GM21825 (cell line): ENCODE measurements around the gene RTL5.
"Not testable (repeated sequence)": the region's sequence is repeated elsewhere in the genome, so short reads cannot be mapped to it uniquely, and the experiment has no call there.

Experiments used
- ATAC-seq: cut with Tn5 transposase; IDR thresholded peaks from one replicate; pipeline ENCODE4 v1.9.1; 2021; ENCODE audit warnings: mild to moderate bottlenecking, moderate library complexity; ENCODE audit not compliant: unreplicated experiment

The RTL5 gene

GRCh38 chrX:72131317-72132294 is at the start of gene RTL5:
Gene RTL5, minus strand, starts transcription at chrX:72131915.
- ATAC-seq = no peak

- no peak for ATAC-seq
These were observed 48.8 kb upstream of the RTL5 start for GRCh38 chrX:72180539-72180938.

GRCh38 chrX:72176981-72177380 is 45.3 kb upstream of the RTL5 start:
- ATAC-seq = no peak

GRCh38 chrX:72176289-72176688 is 44.6 kb upstream of the RTL5 start:
- ATAC-seq = not testable (repeated sequence)

GRCh38 chrX:72169008-72169728 is 37.5 kb upstream of the RTL5 start:
- no peak for ATAC-seq

GRCh38 chrX:72165551-72165950 is 33.8 kb upstream of the RTL5 start:
- no peak for ATAC-seq

- no peak for ATAC-seq
These were observed 28.1 kb upstream of the RTL5 start for GRCh38 chrX:72159769-72160168.

- no peak for ATAC-seq
These were observed 27.1 kb upstream of the RTL5 start for GRCh38 chrX:72158773-72159172.

GRCh38 chrX:72146527-72146926 is 14.8 kb upstream of the RTL5 start:
- ATAC-seq = no peak

- no peak for ATAC-seq
These were observed 13.5 kb upstream of the RTL5 start for GRCh38 chrX:72145181-72145580.

- ATAC-seq = no peak
These were observed 11.8 kb upstream of the RTL5 start for GRCh38 chrX:72143609-72143907.

GRCh38 chrX:72142794-72143608 is 11.3 kb upstream of the RTL5 start:
- ATAC-seq = no peak

- ATAC-seq = no peak
These were observed 10.5 kb upstream of the RTL5 start for GRCh38 chrX:72142094-72142793.

- peak; percentile 63 for ATAC-seq
These were observed 9.8 kb upstream of the RTL5 start for GRCh38 chrX:72141372-72142004.

- no peak for ATAC-seq
These were observed 7.8 kb upstream of the RTL5 start for GRCh38 chrX:72139538-72139937.

GRCh38 chrX:72137846-72138495 is 6.3 kb upstream of the RTL5 start:
- no peak for ATAC-seq

GRCh38 chrX:72133851-72134546 is 2.3 kb upstream of the RTL5 start:
- no peak for ATAC-seq

- no peak for ATAC-seq
These were observed 741 bp upstream of the RTL5 start for GRCh38 chrX:72132456-72132855.

GRCh38 chrX:72130762-72131250 is 909 bp downstream of the RTL5 start:
- ATAC-seq = no peak
